HG02885 (cell line): ENCODE data around the gene SLC34A1.
A peak's percentile ranks its signal among the peaks of the same experiment; 100 is the strongest.
"Not testable (repeated sequence)": the region's sequence is repeated elsewhere in the genome, so short reads cannot be mapped to it uniquely, and the experiment has no call there.

ENCODE experiments used
- ATAC-seq: cut with Tn5 transposase; IDR thresholded peaks from one replicate; pipeline ENCODE4 v1.9.1; 2021; ENCODE audit warnings: mild to moderate bottlenecking; ENCODE audit not compliant: unreplicated experiment, poor library complexity

SLC34A1 gene

GRCh38 chr5:177367323-177367848 is 16.8 kb upstream of the SLC34A1 start:
- ATAC-seq = no peak

- no peak for ATAC-seq
Measured at GRCh38 chr5:177367981-177368868, 16.0 kb upstream of the SLC34A1 start.

- peak; percentile 40 for ATAC-seq
Measured at GRCh38 chr5:177368869-177369644, 15.2 kb upstream of the SLC34A1 start.

GRCh38 chr5:177369645-177370440 is 14.4 kb upstream of the SLC34A1 start:
- ATAC-seq = no peak

GRCh38 chr5:177370488-177371119 is 13.6 kb upstream of the SLC34A1 start:
- ATAC-seq = peak; percentile 74

GRCh38 chr5:177371120-177372033 is 12.9 kb upstream of the SLC34A1 start:
- no peak for ATAC-seq

- no peak for ATAC-seq
Measured at GRCh38 chr5:177372034-177372896, 12.0 kb upstream of the SLC34A1 start.

- no peak for ATAC-seq
Measured at GRCh38 chr5:177372910-177373309, 11.3 kb upstream of the SLC34A1 start.

GRCh38 chr5:177373806-177374205 is 10.4 kb upstream of the SLC34A1 start:
- ATAC-seq = no peak

GRCh38 chr5:177374211-177374610 is 10.0 kb upstream of the SLC34A1 start:
- ATAC-seq = no peak

- ATAC-seq = not testable (repeated sequence)
Measured at GRCh38 chr5:177375516-177375915, 8.7 kb upstream of the SLC34A1 start.

GRCh38 chr5:177376107-177376506 is 8.1 kb upstream of the SLC34A1 start:
- no peak for ATAC-seq

GRCh38 chr5:177377851-177378776 is 6.1 kb upstream of the SLC34A1 start:
- no peak for ATAC-seq

GRCh38 chr5:177378884-177379883 is 5.0 kb upstream of the SLC34A1 start:
- no peak for ATAC-seq

- ATAC-seq = no peak
Measured at GRCh38 chr5:177380805-177381126, 3.5 kb upstream of the SLC34A1 start.
